ENCODE results near the gene XXYLT1.

Gene XXYLT1

DNA sequence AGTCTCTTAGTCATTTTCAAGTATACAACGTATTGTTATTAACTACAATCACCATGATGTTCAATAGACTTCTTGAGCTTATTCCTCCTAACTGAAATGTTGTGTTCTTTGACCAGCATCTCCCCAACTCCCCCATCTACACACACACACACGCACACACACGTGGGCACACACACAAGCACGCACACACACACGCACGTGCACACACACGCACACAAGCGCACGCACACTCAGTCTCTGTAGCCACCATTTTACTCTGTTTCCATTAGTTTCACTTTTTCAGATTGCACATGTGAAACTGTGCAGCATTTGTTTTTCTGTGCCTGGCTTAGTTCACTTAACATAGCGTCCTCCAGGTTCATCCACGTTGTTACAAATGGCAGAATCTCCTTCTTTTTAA lies 247.0 kb downstream of the XXYLT1 start:
- Histone ChIP-seq H3K9ac (no peak overlapping the region), H3K36me3 (ENCODE audit: insufficient read depth) (no peaks in the 10 kb centered on the region), H3K4me3 (IDR thresholded peaks at IDR 0.05; ENCODE audit: insufficient read depth, low read depth, low read length) (no peak overlapping the region), H3K4me1 (ENCODE audit: low read depth, poor library complexity, severe bottlenecking) (no peaks in the 10 kb centered on the region), H3K27ac (no peak overlapping the region), H2AFZ (ENCODE audit: low read depth) (no peak overlapping the region), H3K27me3 (ENCODE audit: insufficient read depth, low read depth) (no peaks in the 10 kb centered on the region), H3K4me2 (no peak overlapping the region), H3K79me2 (ENCODE audit: insufficient read depth, low read depth) (no peaks in the 10 kb centered on the region), H4K20me1 (ENCODE audit: insufficient read depth) (no peaks in the 10 kb centered on the region)
- TF ChIP-seq CTCF (conservative IDR thresholded peaks at IDR 0.05; ENCODE audit: low read depth, low read length): no peak

- Histone ChIP-seq H3K27me3 (ENCODE audit: insufficient read depth, low read depth) (no peaks in the 10 kb centered on the region), H3K4me2 (no peak overlapping the region), H3K4me1 (ENCODE audit: low read depth, poor library complexity, severe bottlenecking) (no peaks in the 10 kb centered on the region), H2AFZ (ENCODE audit: low read depth) (no peak overlapping the region), H3K79me2 (ENCODE audit: insufficient read depth, low read depth) (no peaks in the 10 kb centered on the region), H3K4me3 (IDR thresholded peaks at IDR 0.05; ENCODE audit: insufficient read depth, low read depth, low read length) (no peak overlapping the region), H3K9ac (no peak overlapping the region), H4K20me1 (ENCODE audit: insufficient read depth) (no peaks in the 10 kb centered on the region), H3K27ac (no peak overlapping the region), H3K36me3 (ENCODE audit: insufficient read depth) (no peaks in the 10 kb centered on the region)
- no peak for TF ChIP-seq CTCF (conservative IDR thresholded peaks at IDR 0.05; ENCODE audit: low read depth, low read length)
Measured at GRCh38 chr3:195023576-195023975, 247.4 kb downstream of the XXYLT1 start.

DNA sequence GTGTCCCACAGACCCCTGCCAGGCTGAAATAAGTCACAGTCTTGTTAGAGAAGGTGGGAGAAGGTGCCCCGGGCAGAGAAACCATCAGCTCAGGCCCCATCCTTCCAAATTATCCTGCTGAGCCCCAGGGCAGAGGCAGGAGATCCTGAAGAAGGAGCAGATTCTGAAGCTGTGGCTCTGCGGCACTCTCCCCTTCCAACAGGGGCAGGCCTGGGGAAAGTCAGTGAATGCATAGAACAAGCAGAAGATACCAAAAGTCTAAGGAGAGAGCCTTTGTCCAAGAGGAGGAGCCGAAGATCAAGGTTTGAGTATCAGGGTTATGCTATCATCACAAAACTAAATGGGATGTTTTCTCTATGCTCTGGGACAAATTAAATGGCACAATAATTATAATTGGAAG lies 249.3 kb downstream of the XXYLT1 start:
- TF ChIP-seq CTCF (conservative IDR thresholded peaks at IDR 0.05; ENCODE audit: low read depth, low read length): no peak
- no peak overlapping the region for H3K4me3 ChIP-seq (IDR thresholded peaks at IDR 0.05; ENCODE audit: insufficient read depth, low read depth, low read length)
- H3K36me3 ChIP-seq (ENCODE audit: insufficient read depth): no peaks in the 10 kb centered on the region

GRCh38 chr3:195020921-195021320 lies 250.0 kb downstream of the XXYLT1 start:
- Histone ChIP-seq H2AFZ (ENCODE audit: low read depth) (no peak overlapping the region), H3K4me2 (no peak overlapping the region), H3K4me3 (IDR thresholded peaks at IDR 0.05; ENCODE audit: insufficient read depth, low read depth, low read length) (no peak overlapping the region), H3K36me3 (ENCODE audit: insufficient read depth) (no peaks in the 10 kb centered on the region), H3K27ac (no peak overlapping the region), H3K9ac (no peak overlapping the region), H3K27me3 (ENCODE audit: insufficient read depth, low read depth) (no peaks in the 10 kb centered on the region), H3K4me1 (ENCODE audit: low read depth, poor library complexity, severe bottlenecking) (no peaks in the 10 kb centered on the region), H3K79me2 (ENCODE audit: insufficient read depth, low read depth) (no peaks in the 10 kb centered on the region), H4K20me1 (ENCODE audit: insufficient read depth) (no peaks in the 10 kb centered on the region)
- no peak for TF ChIP-seq CTCF (conservative IDR thresholded peaks at IDR 0.05; ENCODE audit: low read depth, low read length)

More for the DNA sequence above, 249.3 kb downstream of the XXYLT1 start:
- H3K27me3 ChIP-seq (ENCODE audit: insufficient read depth, low read depth): no peaks in the 10 kb centered on the region
- H2AFZ ChIP-seq (ENCODE audit: low read depth): no peak overlapping the region
- no peaks in the 10 kb centered on the region for H4K20me1 ChIP-seq (ENCODE audit: insufficient read depth)
- H3K4me2 ChIP-seq: no peak overlapping the region
- no peak overlapping the region for H3K9ac ChIP-seq
- no peaks in the 10 kb centered on the region for H3K79me2 ChIP-seq (ENCODE audit: insufficient read depth, low read depth)
- H3K4me1 ChIP-seq (ENCODE audit: low read depth, poor library complexity, severe bottlenecking): no peaks in the 10 kb centered on the region
- H3K27ac ChIP-seq: no peak overlapping the region
